WTC11 (cell line): ENCODE measurements around the gene G3BP2.

ENCODE experiments used
- ATF6 ChIP-seq: sonication (generic); formaldehyde crosslinking; IDR thresholded peaks from 2 replicates; pipeline ENCODE4 v1.8.1; 2023; ENCODE audit warnings: mild to moderate bottlenecking, missing genetic modification reagents
- CTCF ChIP-seq: fragments of 200-600 bp; IDR thresholded peaks from 2 replicates; pipeline ENCODE4 v1.8.0; 2022; ENCODE audit warnings: antibody characterized with exemption

DNA sequence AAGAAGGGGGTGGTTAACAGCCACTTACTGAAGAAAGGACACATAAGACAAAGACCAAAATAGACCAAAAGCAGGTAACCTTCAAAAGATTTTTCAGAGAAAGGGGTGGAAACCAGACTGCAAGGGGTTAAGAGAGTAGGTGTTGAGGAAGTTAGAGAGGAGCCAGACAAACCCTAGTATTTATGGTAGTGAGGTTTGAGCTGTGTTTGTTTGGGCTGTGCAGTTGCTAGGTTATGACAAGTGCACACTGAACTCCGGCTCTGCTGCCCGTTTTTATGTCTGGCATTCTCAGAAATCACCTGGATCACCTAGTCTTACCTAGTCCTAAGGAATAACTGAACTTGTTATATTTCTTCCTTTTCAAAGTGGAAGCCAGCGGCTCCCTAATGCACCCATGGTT lies 22.9 kb upstream of the G3BP2 start:
- TF ChIP-seq CTCF (no peak), ATF6 (CRISPR knock-in tag) (no peak)
